SK-N-SH (cell line): Measurements from ENCODE around the gene CFC1. TPM values are rescaled to one million over a fixed set of nuclear protein-coding genes. Genes with fewer than 3 reads are reported as not detected.
"Not testable (repeated sequence)": the region's sequence is repeated elsewhere in the genome, so short reads cannot be mapped to it uniquely, and the experiment has no call there.

Source experiments
- CTCF ChIA-PET: fragments of 300-600, 350-600 bp; formaldehyde crosslinking; extraction: SDS; loops from one replicate; lab custom pipeline; 2021; lab: Yijun Ruan, JAX
- POLR2A ChIA-PET: fragments of 350-600 bp; sonication (Branson Sonifier 250); formaldehyde crosslinking; extraction: SDS; loops from one replicate; lab custom pipeline; 2020; ENCODE audit warnings: antibody characterized with exemption, inconsistent platforms; lab: Yijun Ruan, JAX
- DNase-seq: peaks from one replicate; pipeline ENCODE4 v3.0.0; 2012
- H2AFZ ChIP-seq: fragments of 200-600 bp; sonication (generic); 2 replicates; pipeline ENCODE4 v1.8.1; 2016; ENCODE audit warnings: antibody characterized with exemption, mild to moderate bottlenecking, low read depth
- H3F3A ChIP-seq: fragments of 200-600 bp; sonication (generic); replicated peaks from 2 replicates; pipeline ENCODE3; 2016; ENCODE audit warnings: antibody characterized with exemption, mild to moderate bottlenecking; ENCODE audit not compliant: insufficient read depth
- H3K27ac ChIP-seq, 2 experiments: fragments of 200-500 bp in 1 of 2; fragments of 200-600 bp in 1 of 2; sonication (Bioruptor generic) in 1 of 2; sonication (generic), shearing (Covaris generic) in 1 of 2; 2 replicates each; pipeline versions ENCODE4 v1.5.1 to v1.6.1; 2014 to 2016; ENCODE audit warnings: low read depth in 2 of 2, inconsistent platforms in 1 of 2, low read length in 1 of 2, mild to moderate bottlenecking in 1 of 2, mixed read lengths in 1 of 2
- H3K27me3 ChIP-seq: fragments of 200-600 bp; sonication (generic), shearing (Covaris generic); 2 replicates; pipeline ENCODE4 v1.6.1; 2016; ENCODE audit warnings: mixed run types; ENCODE audit not compliant: insufficient read depth
- H3K36me3 ChIP-seq, 2 experiments: fragments of 200-500 bp in 1 of 2; fragments of 200-600 bp in 1 of 2; sonication (Bioruptor generic) in 1 of 2; sonication (generic) in 1 of 2; replicated peaks in 1 of 2; 2 replicates each; pipeline versions ENCODE3 to v1.5.1; 2014 to 2016; ENCODE audit warnings: low read length in 1 of 2, mild to moderate bottlenecking in 1 of 2; ENCODE audit not compliant: insufficient read depth in 2 of 2, control insufficient read depth in 1 of 2
- H3K4me1 ChIP-seq, 2 experiments: fragments of 200-500 bp in 1 of 2; fragments of 200-600 bp in 1 of 2; sonication (Bioruptor generic) in 1 of 2; sonication (generic), shearing (Covaris generic) in 1 of 2; 2 replicates each; pipeline versions ENCODE4 v1.5.1 to v1.6.1; 2014 to 2016; ENCODE audit warnings: low read depth in 1 of 2, low read length in 1 of 2, mixed run types in 1 of 2; ENCODE audit not compliant: insufficient read depth in 2 of 2, control insufficient read depth in 1 of 2
- H3K4me2 ChIP-seq: fragments of 200-600 bp; sonication (generic), shearing (Covaris generic); 2 replicates; pipeline ENCODE4 v1.6.1; 2017; ENCODE audit warnings: mixed run types
- H3K4me3 ChIP-seq, 2 experiments: fragments of 200-500 bp in 1 of 2; fragments of 200-600 bp in 1 of 2; sonication (Bioruptor generic) in 1 of 2; sonication (generic), shearing (Covaris generic) in 1 of 2; 2 replicates each; pipeline versions ENCODE4 v1.5.1 to v1.8.1; 2014 to 2016; ENCODE audit warnings: low read depth in 2 of 2, inconsistent platforms in 1 of 2, low read length in 1 of 2, mild to moderate bottlenecking in 1 of 2, mixed read lengths in 1 of 2, moderate library complexity in 1 of 2
- H3K79me2 ChIP-seq: fragments of 200-600 bp; sonication (generic); 2 replicates; pipeline ENCODE4 v1.8.1; 2017; ENCODE audit warnings: mild to moderate bottlenecking; ENCODE audit not compliant: insufficient read depth
- H3K9ac ChIP-seq: fragments of 200-600 bp; sonication (generic); 2 replicates; pipeline ENCODE4 v1.6.1; 2017; ENCODE audit warnings: mixed run types
- H3K9me2 ChIP-seq: fragments of 200-600 bp; sonication (generic); 2 replicates; pipeline ENCODE4 v1.6.1; 2017; ENCODE audit warnings: mixed run types
- H3K9me3 ChIP-seq: fragments of 200-600 bp; sonication (generic); 2 replicates; pipeline ENCODE4 v1.6.1; 2017; ENCODE audit warnings: mixed run types, mild to moderate bottlenecking, moderate library complexity
- H4K20me1 ChIP-seq: fragments of 200-600 bp; sonication (generic); 2 replicates; pipeline ENCODE4 v1.6.1; 2017; ENCODE audit warnings: mild to moderate bottlenecking, mixed run types; ENCODE audit not compliant: insufficient read depth
- WGBS: methylation state at CpG from one replicate; pipeline ENCODE4 v1.1.6; 2017; ENCODE audit warnings: low lambda C conversion rate; 5-methylcytosine and 5-hydroxymethylcytosine counted together
- polyA plus RNA-seq, 3 experiments: library from polyadenylated mRNA; depleted of rRNA; stranded (reverse); fragments of >200 nt; gene quantifications; 2 replicates each; pipeline ENCODE4 v1.2.3, GENCODE V29; 2012

The CFC1 gene
- polyA plus RNA-seq, 1 of the 3 experiments (the other 2 are of a cell fraction), result not detected

- H3K27ac ChIP-seq, H3K79me2 ChIP-seq, H2AFZ ChIP-seq, H3K27me3 ChIP-seq, H3K9me3 ChIP-seq, H4K20me1 ChIP-seq, CTCF ChIA-PET, H3F3A ChIP-seq, H3K36me3 ChIP-seq, POLR2A ChIA-PET, H3K4me3 ChIP-seq, H3K9me2 ChIP-seq, H3K4me1 ChIP-seq, DNase-seq, H3K4me2 ChIP-seq, H3K9ac ChIP-seq: not testable (repeated sequence)
- 61% methylated on average over 8 of the region's 28 CpGs for WGBS
Observed at GRCh38 chr2:130609002-130609920, 9.9 kb upstream of the CFC1 start.

GRCh38 chr2:130608276-130609001 lies 9.1 kb upstream of the CFC1 start:
- H2AFZ ChIP-seq, H3K79me2 ChIP-seq, H3F3A ChIP-seq, H3K27ac ChIP-seq, H3K4me2 ChIP-seq, CTCF ChIA-PET, H3K36me3 ChIP-seq, DNase-seq, H3K9me2 ChIP-seq, H4K20me1 ChIP-seq, POLR2A ChIA-PET, H3K9ac ChIP-seq, H3K4me1 ChIP-seq, H3K27me3 ChIP-seq, H3K4me3 ChIP-seq, H3K9me3 ChIP-seq: not testable (repeated sequence)
- 17% methylated on average over 1 of the region's 17 CpGs for WGBS

- CTCF ChIA-PET, H3K9ac ChIP-seq, H3K4me3 ChIP-seq, H3K9me3 ChIP-seq, H3K36me3 ChIP-seq, H3K27ac ChIP-seq, H2AFZ ChIP-seq, H3K9me2 ChIP-seq, POLR2A ChIA-PET, DNase-seq, H3K79me2 ChIP-seq, H3F3A ChIP-seq, H3K27me3 ChIP-seq, H3K4me1 ChIP-seq, H3K4me2 ChIP-seq, H4K20me1 ChIP-seq: not testable (repeated sequence)
- 53% methylated on average over 6 of the region's 15 CpGs for WGBS
Observed at GRCh38 chr2:130601648-130602302, 2.4 kb upstream of the CFC1 start.

- H4K20me1 ChIP-seq, H3K4me1 ChIP-seq, H3K36me3 ChIP-seq, H3K27ac ChIP-seq, H3F3A ChIP-seq, H3K79me2 ChIP-seq, CTCF ChIA-PET, H3K9ac ChIP-seq, H3K9me3 ChIP-seq, DNase-seq, H2AFZ ChIP-seq, H3K4me3 ChIP-seq, H3K9me2 ChIP-seq, POLR2A ChIA-PET, H3K27me3 ChIP-seq, H3K4me2 ChIP-seq: not testable (repeated sequence)
- 72% methylated on average over 8 of the region's 9 CpGs for WGBS
Observed at GRCh38 chr2:130599926-130600325, 551 bp upstream of the CFC1 start.

- DNase-seq, H2AFZ ChIP-seq, H3F3A ChIP-seq, H3K4me2 ChIP-seq, CTCF ChIA-PET, H3K4me1 ChIP-seq, POLR2A ChIA-PET, H4K20me1 ChIP-seq, H3K36me3 ChIP-seq, H3K27me3 ChIP-seq, H3K9me3 ChIP-seq, H3K9ac ChIP-seq, H3K79me2 ChIP-seq, H3K9me2 ChIP-seq, H3K27ac ChIP-seq, H3K4me3 ChIP-seq: not testable (repeated sequence)
- 79% methylated on average over 15 of the region's 15 CpGs for WGBS
Observed at GRCh38 chr2:130598463-130598862, 912 bp downstream of the CFC1 start.

- H3K36me3 ChIP-seq, H3K9me3 ChIP-seq, H2AFZ ChIP-seq, CTCF ChIA-PET, POLR2A ChIA-PET, H3K79me2 ChIP-seq, H3K4me2 ChIP-seq, H3K27me3 ChIP-seq, H3K4me3 ChIP-seq, H3K9ac ChIP-seq, H3K27ac ChIP-seq, DNase-seq, H4K20me1 ChIP-seq, H3K4me1 ChIP-seq, H3F3A ChIP-seq, H3K9me2 ChIP-seq: not testable (repeated sequence)
- no CpG with 5 or more reads among the region's 22 CpGs for WGBS
Observed at GRCh38 chr2:130597994-130598393, 1.4 kb downstream of the CFC1 start.
